K562 (cell line): ENCODE data around the gene ADSS2. TPM values are rescaled to one million over a fixed set of nuclear protein-coding genes. Genes with fewer than 3 reads are reported as not detected.
A peak's percentile ranks its signal among the peaks of the same experiment; 100 is the strongest.

ENCODE experiments used
- CHCHD3 ChIP-seq: fragments of 250-450 bp; sonication (Bioruptor Pico); IDR thresholded peaks from 2 replicates; pipeline ENCODE4 v2.1.2; 2022; ENCODE audit warnings: mild to moderate bottlenecking
- IRF2 ChIP-seq: sonication (generic); formaldehyde crosslinking; IDR thresholded peaks from 2 replicates; pipeline ENCODE4 v1.8.1; 2022; ENCODE audit warnings: mild to moderate bottlenecking, missing genetic modification reagents
- MAFK ChIP-seq: IDR thresholded peaks from 2 replicates; pipeline ENCODE4 v1.6.1; 2011; ENCODE audit warnings: low read length, improper control_type of control experiment
- SUPT5H ChIP-seq: fragments of 450-650 bp; IDR thresholded peaks from 2 replicates; pipeline ENCODE4 v1.6.1; 2016
- ZBTB17 ChIP-seq: fragments of 450-650 bp; formaldehyde crosslinking; IDR thresholded peaks from 2 replicates; pipeline ENCODE4 v1.4.0; 2020; ENCODE audit warnings: mild to moderate bottlenecking
- ZNF696 ChIP-seq: fragments of 250-450 bp; sonication (Bioruptor Pico); conservative IDR thresholded peaks from 2 replicates; pipeline ENCODE4 v1.4.0; 2020; ENCODE audit warnings: mild to moderate bottlenecking, moderate library complexity
- polyA plus RNA-seq, 8 experiments: library from polyadenylated mRNA; depleted of rRNA in 4 of 8; stranded (reverse) in 5 of 8; unstranded in 3 of 8; fragments of >200 nt; fragmentation: Nextera tagmentation in 2 of 8; fragmentation: Illumina TruSeq in 1 of 8; extraction: Ambion mirVana in 2 of 8; extraction: Trizol in 1 of 8; gene quantifications; 2 replicates each; pipeline versions ENCODE4 v1.2.1 to v1.2.3, GENCODE V29; 2011 to 2014; ENCODE audit warnings: inconsistent platforms in 1 of 8, missing spikeins in 1 of 8
- total RNA-seq, 7 experiments: library from RNA; depleted of rRNA in 6 of 7; stranded (reverse); fragments of >200 nt in 6 of 7; fragmentation: Illumina TruSeq in 2 of 7; extraction: Trizol in 2 of 7; gene quantifications; 2 replicates each; pipeline versions ENCODE4 v1.2.1 to v1.2.3, GENCODE V29; 2011 to 2021; ENCODE audit warnings: low replicate concordance in 1 of 7
- TF ChIP-seq, protein P1 (sequence below), 2 experiments: IDR thresholded peaks; 2 replicates each; pipeline ENCODE4 v1.6.1; 2012; ENCODE audit warnings: improper control_type of control experiment in 2 of 2, low read depth in 2 of 2, low read length in 2 of 2, borderline replicate concordance in 1 of 2

Gene ADSS2
- total and polyA plus RNA-seq, 9 of the 15 experiments (the other 6 are each of a cell fraction or from before 2014, with no cell fraction given), result 8.8 to 63.8 (median 59.4) TPM

DNA sequence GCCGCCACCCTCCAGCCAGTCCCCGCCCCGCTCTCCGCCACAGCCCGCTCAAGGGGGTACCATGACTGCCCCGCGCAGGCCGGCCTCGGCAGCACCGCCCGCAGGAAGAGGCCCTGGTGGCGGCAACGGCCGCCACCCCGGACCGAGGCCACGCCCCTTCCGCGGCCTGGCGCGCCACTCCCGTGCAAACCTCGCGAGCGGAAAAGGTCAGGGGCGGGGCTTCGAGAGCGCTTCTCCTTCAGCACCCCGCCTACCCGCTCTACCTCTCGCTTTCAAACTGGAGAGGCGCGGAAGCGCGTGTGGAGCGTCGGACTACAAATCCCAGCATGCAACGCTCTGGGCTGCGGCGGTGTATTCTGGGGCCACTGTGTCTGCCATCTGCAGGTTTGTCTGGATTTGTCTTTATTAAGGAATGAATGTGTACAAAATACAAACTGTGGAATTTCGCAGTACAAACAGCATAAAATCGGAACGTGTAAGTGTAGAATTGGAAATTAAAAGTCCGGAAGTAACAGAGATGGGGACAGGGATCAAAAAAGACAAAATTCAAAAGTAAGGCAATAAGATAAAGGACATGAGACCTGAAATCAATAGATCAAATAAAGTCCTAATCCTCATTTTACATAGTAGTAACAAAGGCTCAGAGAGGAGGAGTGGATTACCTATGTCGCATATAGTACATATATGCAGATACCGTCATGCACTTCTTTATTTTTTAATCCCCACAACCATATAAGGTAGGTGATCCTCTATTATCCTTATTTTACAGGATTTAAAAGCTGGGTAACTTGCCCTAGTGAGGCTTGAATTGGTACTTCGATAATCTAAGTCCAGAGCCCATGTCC lies 464 bp upstream of the ADSS2 start (continued):
- TF ChIP-seq, protein P1, sequence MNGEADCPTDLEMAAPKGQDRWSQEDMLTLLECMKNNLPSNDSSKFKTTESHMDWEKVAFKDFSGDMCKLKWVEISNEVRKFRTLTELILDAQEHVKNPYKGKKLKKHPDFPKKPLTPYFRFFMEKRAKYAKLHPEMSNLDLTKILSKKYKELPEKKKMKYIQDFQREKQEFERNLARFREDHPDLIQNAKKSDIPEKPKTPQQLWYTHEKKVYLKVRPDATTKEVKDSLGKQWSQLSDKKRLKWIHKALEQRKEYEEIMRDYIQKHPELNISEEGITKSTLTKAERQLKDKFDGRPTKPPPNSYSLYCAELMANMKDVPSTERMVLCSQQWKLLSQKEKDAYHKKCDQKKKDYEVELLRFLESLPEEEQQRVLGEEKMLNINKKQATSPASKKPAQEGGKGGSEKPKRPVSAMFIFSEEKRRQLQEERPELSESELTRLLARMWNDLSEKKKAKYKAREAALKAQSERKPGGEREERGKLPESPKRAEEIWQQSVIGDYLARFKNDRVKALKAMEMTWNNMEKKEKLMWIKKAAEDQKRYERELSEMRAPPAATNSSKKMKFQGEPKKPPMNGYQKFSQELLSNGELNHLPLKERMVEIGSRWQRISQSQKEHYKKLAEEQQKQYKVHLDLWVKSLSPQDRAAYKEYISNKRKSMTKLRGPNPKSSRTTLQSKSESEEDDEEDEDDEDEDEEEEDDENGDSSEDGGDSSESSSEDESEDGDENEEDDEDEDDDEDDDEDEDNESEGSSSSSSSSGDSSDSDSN (IDR thresholded peaks at IDR 0.05; ENCODE audit: borderline replicate concordance in 1 of 2, low read depth in 2 of 2, low read length in 2 of 2), result 0 out of 4 replicates have a peak, but pooled peaks of 1 of the 2 experiments have one; percentile 73
- peak; percentile 3; the same call in 1 of the 2 replicates for TF ChIP-seq SUPT5H
- peak; percentile 29; the same call in 1 of the 2 replicates for TF ChIP-seq MAFK
- TF ChIP-seq CHCHD3, result 0 out of 2 replicates have a peak, but pooled peaks have one; percentile 50
- TF ChIP-seq ZBTB17 (CRISPR knock-in tag), result peak; percentile 72
- no peak for TF ChIP-seq IRF2 (CRISPR knock-in tag)
- TF ChIP-seq ZNF696 (CRISPR knock-in tag), result no peak
